GM21447 (cell line): ENCODE measurements around the gene ENPP1.

Experiments
- ATAC-seq: cut with Tn5 transposase; IDR thresholded peaks from one replicate; pipeline ENCODE4 v1.9.1; 2021; ENCODE audit not compliant: unreplicated experiment

Gene ENPP1

GRCh38 chr6:131807644-131808459 is at the start of gene ENPP1:
Gene ENPP1 (plus strand): TSS chr6:131808020. CDS start chr6:131808036, 16 bp downstream.
- ATAC-seq, result peak; percentile 59

DNA sequence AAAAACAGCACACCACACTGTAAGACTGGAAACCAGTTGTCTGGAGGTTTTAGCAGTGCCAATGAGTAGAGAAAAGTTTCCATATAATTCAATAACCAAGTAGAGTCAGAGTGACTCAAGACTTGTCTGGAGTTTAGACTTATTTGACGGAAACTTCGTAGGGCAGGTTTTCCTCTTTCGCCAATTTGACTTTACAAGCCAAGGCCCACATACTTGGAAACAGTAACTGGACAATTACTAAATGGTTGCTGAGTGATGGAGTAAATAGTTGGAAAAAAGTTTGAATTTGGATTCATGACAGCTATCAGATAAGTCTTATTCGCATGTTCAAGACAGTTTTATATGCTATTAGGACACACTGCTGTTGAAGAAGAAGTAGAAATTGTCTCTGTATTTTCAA is 48.9 kb upstream of the ENPP1 start:
- no peak for ATAC-seq

- no peak for ATAC-seq
Measured at GRCh38 chr6:131761060-131761761, 46.6 kb upstream of the ENPP1 start.

DNA sequence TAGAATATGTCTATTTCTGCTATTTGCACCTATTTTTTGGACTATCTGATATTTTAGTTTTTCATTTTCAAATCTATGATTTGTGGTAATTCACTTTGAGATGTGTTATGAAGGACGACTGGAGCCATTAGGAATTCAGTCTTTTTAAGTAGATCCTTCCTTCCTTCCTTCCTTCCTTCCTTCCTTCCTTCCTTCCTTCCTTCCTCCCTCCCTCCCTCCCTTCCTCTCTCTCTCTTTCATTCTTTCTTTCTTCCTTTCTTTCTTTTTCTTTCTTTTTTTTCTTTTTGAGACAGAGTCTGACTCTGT is 46.1 kb upstream of the ENPP1 start:
- no peak for ATAC-seq

DNA sequence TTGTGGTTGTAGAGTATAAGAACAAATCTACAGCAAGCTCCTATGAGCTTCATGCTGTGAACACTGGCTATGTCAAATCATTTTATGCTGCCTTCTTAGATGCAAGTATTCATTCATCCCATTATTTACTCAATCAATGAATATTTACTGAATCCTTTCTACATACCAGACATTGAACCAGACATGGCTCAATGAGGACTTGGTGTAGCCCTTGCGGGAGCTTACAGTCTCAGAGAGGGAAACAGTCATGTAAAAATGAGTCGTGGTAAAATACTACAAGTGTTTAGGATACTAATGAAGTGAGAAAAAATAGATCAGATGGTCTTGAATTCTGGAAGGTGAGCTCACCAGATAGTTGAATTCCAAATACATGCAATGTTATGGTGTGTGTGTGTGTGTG is 44.8 kb upstream of the ENPP1 start:
- ATAC-seq, result no peak

DNA sequence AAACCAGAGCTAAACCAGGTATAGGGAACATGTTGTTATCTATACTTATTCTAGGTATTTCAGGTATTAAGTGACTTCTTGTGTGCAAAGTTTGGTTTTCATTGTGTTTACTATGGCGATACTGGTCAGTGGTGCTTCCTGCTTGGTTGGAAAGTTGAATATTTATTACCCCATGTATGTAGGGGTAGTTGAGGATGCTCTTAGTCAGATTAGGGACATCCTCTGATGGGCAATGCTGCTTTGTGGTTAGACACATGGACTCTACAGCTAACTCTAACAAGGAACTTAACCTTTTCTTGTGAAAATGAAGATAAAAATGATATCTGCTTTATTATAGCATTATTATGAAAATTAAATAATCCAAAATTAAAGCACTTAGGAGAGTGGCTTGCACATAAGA is 44.1 kb upstream of the ENPP1 start:
- ATAC-seq, result no peak

- ATAC-seq, result no peak
Measured at GRCh38 chr6:131764350-131764749, 43.5 kb upstream of the ENPP1 start.

DNA sequence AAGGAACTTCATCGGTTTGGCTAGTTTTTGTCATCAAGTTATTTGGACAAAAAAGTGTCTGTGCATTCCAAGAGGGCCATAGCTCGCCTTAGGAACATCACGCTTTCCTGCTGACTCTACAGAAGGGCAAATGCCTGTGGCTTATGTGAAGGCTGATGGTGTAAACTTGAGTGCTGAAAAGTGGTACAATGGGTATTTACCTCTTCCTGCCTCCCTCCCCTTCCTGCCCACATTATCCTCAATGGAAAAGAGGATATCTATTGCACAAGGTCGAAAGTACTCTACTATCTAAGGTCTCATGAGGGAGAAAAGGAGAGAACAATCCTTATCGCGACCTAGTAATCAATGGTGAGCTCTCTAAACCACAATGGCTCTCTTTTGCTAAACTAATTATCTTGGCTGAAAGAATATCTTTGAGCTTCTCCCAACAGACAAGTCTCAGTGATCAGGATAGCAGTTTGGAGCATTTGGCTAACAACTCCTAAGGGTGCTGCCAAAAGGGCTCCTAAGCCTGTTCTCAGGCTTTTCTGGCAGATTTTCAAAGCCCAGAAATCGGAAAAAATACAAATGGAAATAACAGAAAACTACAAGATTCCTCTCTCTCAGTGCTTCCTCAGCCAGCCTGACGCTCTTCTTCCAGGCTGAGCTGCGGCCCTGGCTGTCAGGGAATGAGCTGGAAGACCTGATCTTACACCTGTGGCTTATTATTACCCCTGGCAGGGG is 42.6 kb upstream of the ENPP1 start:
- ATAC-seq, result no peak

DNA sequence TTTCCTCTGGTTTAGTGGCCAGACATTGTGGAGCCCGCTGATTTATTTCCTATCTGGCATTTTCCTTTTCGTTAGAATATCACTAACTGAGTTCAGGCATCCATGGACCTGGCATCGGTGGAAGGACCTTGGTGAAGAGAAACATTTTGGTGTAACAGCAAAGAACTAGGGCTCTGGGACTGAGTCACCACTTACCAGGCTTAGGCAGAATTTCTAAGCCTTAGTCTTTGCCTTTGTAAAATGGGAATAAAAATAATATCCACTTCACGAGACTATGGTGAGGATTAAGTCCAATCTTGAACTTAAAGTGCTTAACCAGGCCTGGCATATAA is 42.0 kb upstream of the ENPP1 start:
- no peak for ATAC-seq

- no peak for ATAC-seq
Measured at GRCh38 chr6:131766631-131767030, 41.2 kb upstream of the ENPP1 start.

DNA sequence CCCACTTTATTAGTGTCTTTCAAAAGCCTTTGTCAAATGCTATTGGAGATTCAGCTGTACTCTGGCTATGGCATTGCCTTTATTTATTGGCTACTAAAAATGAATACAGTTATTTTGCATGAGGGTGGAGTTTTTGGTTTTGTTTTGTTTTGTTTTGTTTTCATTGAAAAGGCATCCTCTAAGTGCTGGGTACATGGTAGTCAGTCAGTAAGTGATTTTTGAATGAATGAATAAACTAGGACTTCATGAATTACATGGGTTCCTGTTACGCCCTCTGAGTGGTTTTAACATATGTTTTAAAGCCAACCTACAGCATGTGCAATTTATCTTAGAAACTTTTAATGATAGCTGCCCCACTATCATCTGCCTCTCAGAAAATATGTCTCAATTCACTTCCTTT is 38.9 kb upstream of the ENPP1 start:
- ATAC-seq, result no peak

- no peak for ATAC-seq
Measured at GRCh38 chr6:131769385-131770141, 38.3 kb upstream of the ENPP1 start.

GRCh38 chr6:131770776-131771175 is 37.0 kb upstream of the ENPP1 start:
- ATAC-seq, result no peak

- ATAC-seq, result no peak
Measured at GRCh38 chr6:131773284-131773950, 34.4 kb upstream of the ENPP1 start.

DNA sequence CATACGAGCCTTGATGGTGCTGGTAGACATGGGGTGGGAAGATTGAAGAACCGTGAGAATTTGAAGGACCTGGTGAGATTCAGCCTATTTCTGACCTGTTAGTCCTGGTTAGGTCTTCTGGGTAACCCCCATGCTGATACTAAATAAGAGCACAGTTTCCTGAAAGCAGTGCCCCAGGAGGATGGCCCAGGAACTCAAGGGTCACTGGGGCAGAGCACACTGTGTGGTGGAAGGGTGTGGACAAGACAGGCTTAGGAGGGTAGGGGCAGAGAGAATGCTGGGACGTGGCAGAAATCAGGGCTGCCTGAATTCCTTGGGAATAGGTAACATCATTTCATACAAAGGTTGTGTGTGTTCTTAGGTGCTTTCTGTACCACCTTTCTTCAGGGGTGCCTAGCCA is 31.9 kb upstream of the ENPP1 start:
- no peak for ATAC-seq

- ATAC-seq, result no peak
Measured at GRCh38 chr6:131776985-131777384, 30.8 kb upstream of the ENPP1 start.

DNA sequence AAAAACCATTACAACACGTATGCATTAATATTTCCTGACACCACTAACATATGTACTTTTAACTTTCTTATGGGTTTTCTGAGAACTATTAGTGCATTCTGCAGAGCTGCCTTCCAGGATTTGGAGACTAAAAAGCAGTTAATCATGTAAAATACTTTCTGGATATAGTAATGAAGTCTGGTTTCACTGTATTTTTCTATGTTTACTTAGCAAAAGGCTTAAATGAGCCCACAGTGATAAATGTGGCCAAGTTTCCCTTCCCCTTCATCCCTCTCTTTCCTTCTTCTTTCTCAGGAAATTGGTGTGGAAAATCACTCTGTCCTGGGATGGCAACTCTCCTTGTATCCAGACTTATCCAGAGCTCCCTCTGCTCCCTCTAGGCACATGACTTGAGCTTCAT is 29.7 kb upstream of the ENPP1 start:
- ATAC-seq, result no peak

DNA sequence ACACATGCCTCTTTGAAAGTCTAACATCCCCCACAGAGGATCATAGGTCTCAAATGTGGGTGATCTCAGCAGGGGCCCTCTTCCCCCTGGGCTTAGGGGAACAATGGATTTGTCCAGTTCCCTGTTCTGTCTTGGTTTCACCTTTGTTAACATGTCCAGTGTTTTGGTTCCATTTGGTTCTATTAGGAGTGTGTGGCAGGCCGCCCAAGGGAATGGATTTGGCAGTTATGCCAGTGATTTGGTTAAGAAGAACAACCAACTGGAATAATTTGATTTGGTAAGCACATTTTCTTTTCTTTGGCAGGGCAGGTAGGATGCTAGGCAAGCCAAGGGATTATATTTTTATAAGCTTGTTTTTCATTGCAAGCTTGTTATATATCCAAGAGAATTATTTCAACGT is 28.5 kb upstream of the ENPP1 start:
- ATAC-seq, result no peak

GRCh38 chr6:131780600-131780999 is 27.2 kb upstream of the ENPP1 start:
- ATAC-seq, result no peak

DNA sequence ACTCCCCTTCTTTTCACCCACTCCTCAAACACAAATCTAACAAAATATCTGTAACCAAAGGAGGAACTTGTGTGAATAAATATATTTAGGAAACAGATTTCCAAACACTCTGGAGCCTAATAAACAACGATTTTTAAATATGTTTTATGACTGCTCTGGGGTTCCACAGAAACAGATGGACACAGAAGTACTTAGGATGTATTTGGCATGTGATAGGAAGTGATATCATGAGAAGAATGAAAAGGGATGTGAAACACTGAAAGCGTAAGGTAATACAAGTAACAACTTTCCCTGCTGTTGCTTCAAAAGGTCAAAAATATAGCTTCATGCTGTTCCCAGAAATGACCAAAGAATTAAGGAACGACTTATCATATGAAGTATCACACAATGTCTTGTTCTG is 26.1 kb upstream of the ENPP1 start:
- ATAC-seq, result no peak

GRCh38 chr6:131782764-131783163 is 25.1 kb upstream of the ENPP1 start:
- ATAC-seq, result no peak
